HEK293T (cell line): ENCODE measurements around the gene ERMP1.

Source experiments
- BHLHE40 ChIP-seq: fragments of 450-650 bp; IDR thresholded peaks from 2 replicates; pipeline ENCODE4 v1.6.1; 2016; ENCODE audit warnings: mild to moderate bottlenecking, moderate library complexity, borderline replicate concordance
- CTBP1 ChIP-seq: fragments of 450-650 bp; IDR thresholded peaks from 2 replicates; pipeline ENCODE4 v1.6.1; 2016; ENCODE audit warnings: borderline replicate concordance
- FOXA1 ChIP-seq: fragments of 450-650 bp; IDR thresholded peaks from 2 replicates; pipeline ENCODE4 v1.6.1; 2016; ENCODE audit warnings: mild to moderate bottlenecking
- FOXK2 ChIP-seq: fragments of 450-650 bp; IDR thresholded peaks from 2 replicates; pipeline ENCODE4 v1.6.1; 2016; ENCODE audit warnings: mild to moderate bottlenecking
- FOXM1 ChIP-seq: fragments of 450-650 bp; IDR thresholded peaks from 2 replicates; pipeline ENCODE4 v1.6.1; 2017; ENCODE audit warnings: mild to moderate bottlenecking, borderline replicate concordance
- HDGF ChIP-seq: fragments of 450-650 bp; IDR thresholded peaks from 2 replicates; pipeline ENCODE4 v1.6.1; 2017; ENCODE audit warnings: antibody characterized with exemption, borderline replicate concordance
- NFRKB ChIP-seq: fragments of 450-650 bp; IDR thresholded peaks from 2 replicates; pipeline ENCODE4 v1.6.1; 2016; ENCODE audit warnings: mild to moderate bottlenecking, moderate library complexity
- PKNOX1 ChIP-seq: fragments of 450-650 bp; IDR thresholded peaks from 2 replicates; pipeline ENCODE4 v1.6.1; 2016
- SP1 ChIP-seq: fragments of 450-650 bp; IDR thresholded peaks from 2 replicates; pipeline ENCODE4 v1.6.1; 2017
- SUZ12 ChIP-seq: fragments of 450-650 bp; IDR thresholded peaks from 2 replicates; pipeline ENCODE4 v1.6.1; 2016; ENCODE audit warnings: mild to moderate bottlenecking
- TARDBP ChIP-seq: fragments of 450-650 bp; IDR thresholded peaks from 2 replicates; pipeline ENCODE4 v1.6.1; 2016
- ZNF384 ChIP-seq: fragments of 450-650 bp; IDR thresholded peaks from 2 replicates; pipeline ENCODE4 v1.6.1; 2016

GRCh38 chr9:5783982-5784381 lies 48.9 kb downstream of the ERMP1 start:
- TF ChIP-seq SP1 (no peak), TARDBP (no peak), HDGF (no peak), SUZ12 (no peak), FOXA1 (no peak), ZNF384 (no peak), BHLHE40 (no peak), CTBP1 (no peak), FOXM1 (no peak), NFRKB (no peak), FOXK2 (no peak), PKNOX1 (no peak)
